K562 (cell line): ENCODE data around the gene CCDC116. TPM values are rescaled to one million over a fixed set of nuclear protein-coding genes. Genes with fewer than 3 reads are reported as not detected.

ENCODE experiments used
- CHCHD3 ChIP-seq: fragments of 250-450 bp; sonication (Bioruptor Pico); IDR thresholded peaks from 2 replicates; pipeline ENCODE4 v2.1.2; 2022; ENCODE audit warnings: mild to moderate bottlenecking
- CHD4 ChIP-seq: fragments of 200-600 bp; sonication (generic); IDR thresholded peaks from 3 replicates; pipeline ENCODE4 v1.6.1; 2012; ENCODE audit warnings: low read depth, mild to moderate bottlenecking, mixed read lengths, low read length, inconsistent platforms; ENCODE audit not compliant: insufficient read depth, insufficient replicate concordance, poor library complexity, severe bottlenecking
- GTF2A2 ChIP-seq: IDR thresholded peaks from 2 replicates; pipeline ENCODE4 v1.6.1; 2016; ENCODE audit warnings: mild to moderate bottlenecking, missing genetic modification characterization, missing compliant biosample characterization
- KLF1 ChIP-seq: fragments of 450-650 bp; IDR thresholded peaks from 2 replicates; pipeline ENCODE4 v1.6.1; 2016; ENCODE audit warnings: missing genetic modification characterization, missing compliant biosample characterization
- polyA plus RNA-seq, 8 experiments: library from polyadenylated mRNA; depleted of rRNA in 4 of 8; stranded (reverse) in 5 of 8; unstranded in 3 of 8; fragments of >200 nt; fragmentation: Nextera tagmentation in 2 of 8; fragmentation: Illumina TruSeq in 1 of 8; extraction: Ambion mirVana in 2 of 8; extraction: Trizol in 1 of 8; gene quantifications; 2 replicates each; pipeline versions ENCODE4 v1.2.1 to v1.2.3, GENCODE V29; 2011 to 2014; ENCODE audit warnings: inconsistent platforms in 1 of 8, missing spikeins in 1 of 8
- total RNA-seq, 7 experiments: library from RNA; depleted of rRNA in 6 of 7; stranded (reverse); fragments of >200 nt in 6 of 7; fragmentation: Illumina TruSeq in 2 of 7; extraction: Trizol in 2 of 7; gene quantifications; 2 replicates each; pipeline versions ENCODE4 v1.2.1 to v1.2.3, GENCODE V29; 2011 to 2021; ENCODE audit warnings: low replicate concordance in 1 of 7
- TF ChIP-seq, protein P1 (sequence below), 2 experiments: fragments of 200-800 bp in 1 of 2; sonication (Bioruptor generic) in 1 of 2; sonication (generic) in 1 of 2; formaldehyde crosslinking in 1 of 2; IDR thresholded peaks in 1 of 2; conservative IDR thresholded peaks in 1 of 2; 2 replicates each; pipeline versions ENCODE4 v1.5.0 to v1.6.1; 2016 to 2020; ENCODE audit warnings: missing compliant biosample characterization in 1 of 2, missing genetic modification characterization in 1 of 2, missing genetic modification reagents in 1 of 2
- TF ChIP-seq, protein P2 (sequence below), 3 experiments: fragments of 200-800 bp in 1 of 3; fragments of 250-450 bp in 1 of 3; fragments of 450-650 bp in 1 of 3; sonication (Bioruptor Pico) in 1 of 3; sonication (Bioruptor generic) in 1 of 3; formaldehyde crosslinking in 1 of 3; IDR thresholded peaks; 2 replicates each; pipeline versions ENCODE4 v1.6.1 to v1.8.0; 2016 to 2022; ENCODE audit warnings: mild to moderate bottlenecking in 2 of 3, missing genetic modification characterization in 2 of 3, missing compliant biosample characterization in 1 of 3, moderate library complexity in 1 of 3

CCDC116 gene
- total and polyA plus RNA-seq, 9 of the 15 experiments (the other 6 are each of a cell fraction or from before 2014, with no cell fraction given), result 1.6 to 11.3 (median 4.7) TPM

DNA sequence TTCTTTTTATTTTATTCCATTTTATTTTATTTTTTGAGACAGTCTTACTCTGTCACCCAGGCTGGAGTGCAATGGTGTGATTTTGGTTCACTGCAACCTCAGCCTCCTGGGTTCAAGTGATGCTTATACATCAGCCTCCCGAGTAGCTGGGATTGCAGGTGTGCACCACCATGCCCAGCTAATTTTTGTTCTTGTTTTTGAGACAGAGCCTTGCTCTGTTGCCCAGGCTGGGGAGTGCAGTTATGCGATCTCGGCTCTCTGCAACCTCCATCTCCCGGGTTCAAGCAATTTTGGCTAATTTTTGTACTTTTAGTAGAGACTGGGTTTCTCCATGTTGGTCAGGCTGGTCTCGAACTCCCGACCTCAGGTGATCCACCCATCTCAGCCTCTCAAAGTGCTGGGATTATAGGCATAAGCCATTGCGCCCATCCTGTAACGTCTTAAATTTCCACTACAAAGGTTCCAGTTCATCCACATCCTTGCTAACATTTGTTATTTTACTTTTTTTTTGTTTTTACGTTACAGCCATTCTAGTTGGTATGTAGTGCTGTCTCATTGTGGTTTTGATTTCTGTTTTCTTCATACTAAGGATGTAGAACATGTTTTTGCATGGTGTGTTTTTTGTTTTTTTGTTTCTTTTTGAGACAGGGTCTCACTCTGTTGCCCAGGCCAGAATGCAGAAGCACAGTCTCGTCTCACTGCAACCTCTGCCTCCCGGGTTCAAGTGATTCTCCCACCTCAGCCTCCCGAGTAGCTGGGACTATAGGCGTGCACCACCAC lies 36.0 kb upstream of the CCDC116 start (continued):
- TF ChIP-seq CHD4 (peak; percentile 75), CHCHD3 (CRISPR knock-in tag) (0 out of 2 replicates have a peak, but pooled peaks have one; percentile 3), GTF2A2 (tag) (0 out of 2 replicates have a peak, but pooled peaks have one; percentile 21), KLF1 (peak; percentile 62; the same call in 1 of the 2 replicates)
- TF ChIP-seq, protein P1, sequence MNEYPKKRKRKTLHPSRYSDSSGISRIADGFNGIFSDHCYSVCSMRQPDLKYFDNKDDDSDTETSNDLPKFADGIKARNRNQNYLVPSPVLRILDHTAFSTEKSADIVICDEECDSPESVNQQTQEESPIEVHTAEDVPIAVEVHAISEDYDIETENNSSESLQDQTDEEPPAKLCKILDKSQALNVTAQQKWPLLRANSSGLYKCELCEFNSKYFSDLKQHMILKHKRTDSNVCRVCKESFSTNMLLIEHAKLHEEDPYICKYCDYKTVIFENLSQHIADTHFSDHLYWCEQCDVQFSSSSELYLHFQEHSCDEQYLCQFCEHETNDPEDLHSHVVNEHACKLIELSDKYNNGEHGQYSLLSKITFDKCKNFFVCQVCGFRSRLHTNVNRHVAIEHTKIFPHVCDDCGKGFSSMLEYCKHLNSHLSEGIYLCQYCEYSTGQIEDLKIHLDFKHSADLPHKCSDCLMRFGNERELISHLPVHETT (CRISPR knock-in tag; conservative IDR thresholded peaks at IDR 0.05 in 1 of 2, IDR thresholded peaks at IDR 0.05 in 1 of 2), result peak in 1 of 2 experiments; percentile 94; a peak in 2 of 4 replicates
- TF ChIP-seq, protein P2, sequence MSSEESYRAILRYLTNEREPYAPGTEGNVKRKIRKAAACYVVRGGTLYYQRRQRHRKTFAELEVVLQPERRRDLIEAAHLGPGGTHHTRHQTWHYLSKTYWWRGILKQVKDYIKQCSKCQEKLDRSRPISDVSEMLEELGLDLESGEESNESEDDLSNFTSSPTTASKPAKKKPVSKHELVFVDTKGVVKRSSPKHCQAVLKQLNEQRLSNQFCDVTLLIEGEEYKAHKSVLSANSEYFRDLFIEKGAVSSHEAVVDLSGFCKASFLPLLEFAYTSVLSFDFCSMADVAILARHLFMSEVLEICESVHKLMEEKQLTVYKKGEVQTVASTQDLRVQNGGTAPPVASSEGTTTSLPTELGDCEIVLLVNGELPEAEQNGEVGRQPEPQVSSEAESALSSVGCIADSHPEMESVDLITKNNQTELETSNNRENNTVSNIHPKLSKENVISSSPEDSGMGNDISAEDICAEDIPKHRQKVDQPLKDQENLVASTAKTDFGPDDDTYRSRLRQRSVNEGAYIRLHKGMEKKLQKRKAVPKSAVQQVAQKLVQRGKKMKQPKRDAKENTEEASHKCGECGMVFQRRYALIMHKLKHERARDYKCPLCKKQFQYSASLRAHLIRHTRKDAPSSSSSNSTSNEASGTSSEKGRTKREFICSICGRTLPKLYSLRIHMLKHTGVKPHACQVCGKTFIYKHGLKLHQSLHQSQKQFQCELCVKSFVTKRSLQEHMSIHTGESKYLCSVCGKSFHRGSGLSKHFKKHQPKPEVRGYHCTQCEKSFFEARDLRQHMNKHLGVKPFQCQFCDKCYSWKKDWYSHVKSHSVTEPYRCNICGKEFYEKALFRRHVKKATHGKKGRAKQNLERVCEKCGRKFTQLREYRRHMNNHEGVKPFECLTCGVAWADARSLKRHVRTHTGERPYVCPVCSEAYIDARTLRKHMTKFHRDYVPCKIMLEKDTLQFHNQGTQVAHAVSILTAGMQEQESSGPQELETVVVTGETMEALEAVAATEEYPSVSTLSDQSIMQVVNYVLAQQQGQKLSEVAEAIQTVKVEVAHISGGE (CRISPR knock-in tag; IDR thresholded peaks at IDR 0.05), result peak in 1 of 3 experiments; percentile 30; a peak in 1 of 6 replicates
